HG03439 (cell line): ENCODE measurements around the gene PDAP1.
"Not testable (repeated sequence)": the region's sequence is repeated elsewhere in the genome, so short reads cannot be mapped to it uniquely, and the experiment has no call there.

Experiments
- ATAC-seq: cut with Tn5 transposase; IDR thresholded peaks from one replicate; pipeline ENCODE4 v1.9.1; 2021; ENCODE audit warnings: mild to moderate bottlenecking, moderate library complexity; ENCODE audit not compliant: unreplicated experiment

The PDAP1 gene

DNA sequence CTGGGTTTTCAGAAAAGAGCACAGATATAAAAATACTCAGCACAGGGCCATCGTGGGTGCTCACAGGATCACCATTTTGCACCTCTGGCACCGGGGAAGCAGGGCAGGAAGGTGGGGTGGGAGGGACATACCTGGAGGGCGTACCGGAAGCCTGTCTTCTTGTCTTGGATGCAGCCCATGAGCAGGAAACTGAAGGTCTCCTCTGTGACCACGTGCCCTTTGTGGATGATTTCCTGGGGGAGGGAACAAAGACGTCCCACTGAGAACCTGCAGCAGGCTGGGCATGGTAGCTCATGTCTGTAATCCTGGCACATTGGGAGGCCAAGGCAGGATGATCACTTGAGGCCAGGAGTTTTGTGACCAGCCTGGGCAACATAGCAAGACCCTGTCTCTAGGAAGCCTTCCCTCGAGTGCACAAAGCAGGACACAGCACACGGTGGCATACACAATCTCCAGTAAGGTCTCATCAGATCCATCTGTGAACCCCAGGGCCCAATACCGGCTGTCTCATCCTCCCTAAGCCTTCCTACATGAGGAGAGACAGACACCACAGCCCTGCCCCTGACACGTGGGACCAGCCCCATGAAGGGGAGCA lies 20.7 kb upstream of the PDAP1 start:
- no peak for ATAC-seq

DNA sequence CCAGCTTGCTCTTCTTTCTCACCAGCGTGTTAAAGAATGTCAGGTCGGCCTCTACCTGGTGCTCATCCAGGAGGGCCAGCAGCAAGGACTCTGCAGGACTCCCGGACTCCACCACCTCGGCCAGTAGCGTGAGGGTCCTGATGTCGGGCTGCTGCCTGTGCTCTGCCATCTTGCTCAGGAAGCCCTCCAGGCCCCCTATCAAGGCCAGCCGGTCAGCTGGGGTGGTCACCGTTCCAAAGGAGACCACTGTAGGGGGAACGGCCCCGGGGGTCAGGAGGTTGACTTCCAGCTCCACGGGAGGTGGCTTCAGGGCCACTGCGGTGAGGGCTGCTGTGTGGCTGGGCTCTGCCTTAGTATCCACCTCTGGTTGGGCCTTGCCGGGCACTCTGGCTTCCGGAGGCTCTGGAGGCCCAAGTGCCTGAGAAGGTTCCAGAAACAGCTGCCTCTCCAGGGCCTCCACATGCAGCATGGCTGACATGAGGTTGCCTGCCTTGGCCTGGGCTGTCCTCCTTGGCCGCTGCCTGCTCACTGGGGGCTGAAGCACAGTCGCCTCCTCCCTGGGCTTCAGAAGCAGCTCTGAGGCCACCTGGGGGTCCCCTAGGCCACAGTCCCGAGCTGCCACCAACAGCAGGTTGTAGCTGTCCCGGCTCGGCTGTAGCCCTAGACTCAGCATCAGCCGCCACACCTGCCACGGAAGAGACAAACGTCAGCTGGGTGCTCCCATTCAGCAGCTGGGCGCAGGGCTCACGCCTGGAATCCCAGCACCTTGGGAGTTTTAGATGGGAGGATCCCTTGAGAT lies 16.7 kb upstream of the PDAP1 start:
- no peak for ATAC-seq

DNA sequence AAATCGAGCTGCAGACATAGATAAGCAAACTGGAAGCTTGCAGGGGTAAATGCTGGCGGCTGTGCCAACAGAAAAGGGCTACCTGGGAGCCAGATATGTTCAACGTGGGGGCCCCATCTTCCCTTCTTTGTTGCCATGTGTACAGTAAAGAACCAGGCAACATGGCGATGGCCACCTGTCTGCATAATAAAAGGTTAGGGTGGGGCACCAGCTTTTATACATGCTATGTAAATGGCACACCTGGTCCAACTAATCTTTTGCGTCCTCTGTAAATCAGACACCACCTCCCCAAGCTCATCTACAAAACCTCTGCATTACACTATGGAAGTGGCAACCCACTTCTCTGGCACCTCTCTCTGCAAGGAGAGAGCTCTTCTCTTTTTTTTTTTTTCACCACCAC lies 14.2 kb upstream of the PDAP1 start:
- ATAC-seq, result no peak

DNA sequence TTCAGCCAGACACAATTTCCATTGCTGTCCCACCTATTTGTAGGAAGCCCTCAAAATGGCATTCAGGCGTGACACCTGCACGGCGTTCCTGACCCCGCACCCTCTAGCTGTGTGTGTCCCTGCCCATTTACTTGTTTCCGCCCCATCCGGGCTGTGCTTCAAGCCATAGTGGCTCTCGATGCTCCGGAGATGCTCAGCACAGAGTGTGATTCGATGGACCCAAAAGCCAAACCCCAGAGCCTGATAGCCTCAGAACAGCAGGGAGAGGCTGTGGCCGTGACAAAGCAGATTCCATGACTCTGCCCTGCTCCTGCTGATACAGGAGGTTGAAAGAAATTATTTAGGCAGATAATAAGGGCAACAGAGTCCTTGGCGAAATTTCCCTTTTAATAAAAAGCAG lies 13.8 kb upstream of the PDAP1 start:
- no peak for ATAC-seq

DNA sequence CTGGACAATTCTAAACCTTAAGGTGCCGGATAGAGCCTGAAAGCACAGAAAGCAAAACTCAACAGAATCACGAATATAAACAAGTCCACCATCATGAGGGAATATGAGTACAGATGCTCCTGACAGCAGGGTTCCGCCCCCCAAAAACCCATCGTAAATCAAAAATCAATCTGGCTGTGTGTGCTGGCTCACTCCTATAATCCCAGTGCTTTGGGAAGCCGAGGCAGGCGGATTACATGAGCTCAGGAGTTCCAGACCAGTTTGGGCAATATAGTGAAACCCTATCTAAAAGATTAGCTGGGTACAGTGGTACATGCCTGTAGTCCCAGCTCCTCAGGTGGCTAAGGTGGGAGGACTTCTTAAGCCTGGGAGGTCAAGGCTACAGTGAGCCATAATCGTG lies 12.6 kb upstream of the PDAP1 start:
- no peak for ATAC-seq

DNA sequence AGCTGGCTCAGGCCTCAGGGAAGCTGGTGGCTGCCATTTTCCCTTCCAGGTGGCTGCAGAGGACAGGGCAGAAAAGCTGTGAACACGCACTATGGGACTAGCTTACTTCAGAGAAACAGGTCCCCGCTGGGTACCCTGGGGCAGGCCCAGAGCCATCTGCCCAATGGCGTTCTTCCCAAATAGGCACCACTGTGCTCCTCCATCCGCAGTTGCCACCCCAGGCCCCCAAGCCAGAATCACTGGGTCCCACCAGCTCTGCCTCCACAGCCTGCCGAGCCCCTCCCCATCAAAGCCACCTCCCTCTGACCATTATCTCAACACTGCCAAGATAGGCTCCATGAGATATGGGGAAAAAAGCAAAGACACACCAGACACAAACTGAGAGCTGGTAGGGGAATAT lies 11.8 kb upstream of the PDAP1 start:
- ATAC-seq, result no peak

DNA sequence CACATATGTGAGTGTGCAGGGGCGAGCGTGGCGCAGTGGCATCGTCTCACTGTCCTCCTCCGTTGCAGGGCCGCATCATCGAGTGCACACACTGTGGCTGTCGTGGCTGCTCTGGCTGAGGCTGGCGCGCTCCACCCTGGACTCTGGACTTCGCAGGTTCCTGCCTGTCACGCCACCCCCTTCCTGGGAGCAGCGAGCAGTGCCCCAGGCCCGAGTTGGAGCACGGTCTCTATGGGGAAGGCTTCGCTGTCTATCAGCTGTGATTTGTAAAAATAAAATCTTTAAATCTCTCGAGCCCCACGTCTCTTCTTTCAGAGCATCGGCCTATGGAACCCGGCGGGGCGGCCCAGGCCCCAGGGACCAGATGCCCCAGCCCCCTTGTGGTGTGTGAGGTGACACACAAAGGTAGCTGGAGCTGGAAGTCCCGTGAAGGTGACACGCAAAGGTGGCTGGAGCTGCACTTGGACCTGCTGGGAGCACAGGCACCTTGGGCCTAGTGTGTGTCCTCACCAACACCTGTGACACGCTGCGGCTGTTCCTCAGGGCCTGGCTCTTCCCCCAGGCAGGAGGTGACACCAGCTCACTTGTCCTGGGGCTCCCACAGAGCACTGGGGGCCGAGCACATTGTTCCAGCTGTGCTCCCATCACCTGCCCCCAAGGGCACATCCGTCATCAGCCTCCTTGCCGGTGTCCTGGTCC lies 11.1 kb upstream of the PDAP1 start:
- ATAC-seq, result no peak

DNA sequence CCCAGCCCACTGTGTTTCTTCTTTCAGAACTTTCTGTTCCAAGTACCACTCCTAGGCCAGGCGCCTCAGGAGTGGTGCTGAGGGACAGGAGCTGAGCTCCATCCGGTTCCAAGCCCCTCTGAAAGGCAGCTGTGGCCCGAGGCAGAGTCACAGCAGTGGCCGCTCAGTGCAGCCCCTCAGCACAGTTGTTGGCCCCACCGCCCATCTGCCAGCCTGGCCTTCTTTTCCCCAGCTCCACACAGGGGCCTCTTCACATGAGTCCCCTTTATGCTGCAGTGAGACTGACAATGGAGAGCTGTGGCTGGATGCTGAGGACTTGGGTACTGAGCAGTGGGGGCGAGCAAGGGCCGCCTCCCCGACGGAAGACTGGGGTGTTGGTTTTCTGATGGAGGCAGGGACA lies 9.9 kb upstream of the PDAP1 start:
- no peak for ATAC-seq

DNA sequence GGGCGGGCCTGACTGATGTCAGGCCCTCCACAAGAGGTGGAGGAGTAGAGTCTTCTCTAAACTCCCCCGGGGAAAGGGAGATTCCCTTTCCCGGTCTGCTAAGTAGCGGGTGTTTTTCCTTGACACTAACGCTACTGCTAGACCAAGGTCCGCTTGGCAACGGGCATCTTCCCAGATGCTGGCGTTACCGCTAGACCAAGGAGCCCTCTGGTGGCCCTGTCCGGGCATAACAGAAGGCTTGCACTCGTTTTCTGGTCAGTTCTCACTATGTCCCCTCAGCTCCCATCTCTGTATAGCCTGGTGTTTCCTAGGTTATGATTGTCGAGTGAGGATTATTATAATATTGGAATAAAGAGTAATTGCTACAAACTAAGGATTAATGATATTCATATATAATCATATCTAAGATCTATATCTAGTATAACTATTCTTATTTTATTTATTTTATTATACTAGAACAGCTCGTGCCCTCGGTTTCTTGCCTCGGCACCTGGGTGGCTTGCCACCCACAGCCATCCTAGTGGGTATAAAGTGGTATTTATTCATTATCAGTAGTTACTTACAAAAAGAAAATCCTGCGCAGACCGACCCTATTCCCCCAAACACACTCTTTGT lies 7.2 kb upstream of the PDAP1 start:
- ATAC-seq, result not testable (repeated sequence)

DNA sequence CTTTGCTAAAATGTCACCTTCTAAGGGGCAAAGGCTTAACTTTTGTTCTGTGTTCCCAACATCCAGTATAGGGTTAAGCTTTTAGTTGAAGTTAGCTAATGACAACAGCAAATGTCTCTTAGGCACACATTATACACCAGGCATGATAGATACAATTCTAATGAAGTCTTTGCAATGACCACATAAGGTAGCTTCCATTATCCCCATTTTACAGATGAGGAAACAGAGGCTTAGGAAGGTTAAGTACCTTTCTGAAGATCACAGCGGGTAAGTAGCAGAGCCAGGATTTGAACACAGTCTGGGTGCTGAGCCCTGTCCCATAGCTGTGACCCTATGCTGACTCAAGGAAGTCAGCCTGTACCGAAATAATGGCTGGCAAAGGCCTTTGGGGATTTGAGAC lies 2.2 kb upstream of the PDAP1 start:
- no peak for ATAC-seq

DNA sequence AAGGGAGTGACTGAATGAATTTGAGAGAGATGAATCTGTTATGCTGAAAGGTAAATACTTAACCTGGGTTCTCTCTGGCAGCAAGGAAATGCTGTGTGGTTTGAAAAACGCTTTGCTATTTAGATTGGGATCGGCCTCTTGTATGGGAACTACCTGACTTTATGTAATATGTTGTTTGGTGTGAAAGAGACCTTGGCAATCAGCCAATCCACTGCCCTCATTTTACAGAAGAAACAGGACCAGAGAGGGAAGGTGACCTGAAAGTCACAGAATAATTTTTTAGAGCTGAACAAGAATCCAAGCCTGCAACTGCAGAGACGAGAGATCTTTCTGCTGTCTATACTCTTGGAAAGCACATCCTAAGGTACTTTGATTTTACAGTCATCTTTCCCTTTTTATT lies 1.4 kb upstream of the PDAP1 start:
- ATAC-seq, result no peak

DNA sequence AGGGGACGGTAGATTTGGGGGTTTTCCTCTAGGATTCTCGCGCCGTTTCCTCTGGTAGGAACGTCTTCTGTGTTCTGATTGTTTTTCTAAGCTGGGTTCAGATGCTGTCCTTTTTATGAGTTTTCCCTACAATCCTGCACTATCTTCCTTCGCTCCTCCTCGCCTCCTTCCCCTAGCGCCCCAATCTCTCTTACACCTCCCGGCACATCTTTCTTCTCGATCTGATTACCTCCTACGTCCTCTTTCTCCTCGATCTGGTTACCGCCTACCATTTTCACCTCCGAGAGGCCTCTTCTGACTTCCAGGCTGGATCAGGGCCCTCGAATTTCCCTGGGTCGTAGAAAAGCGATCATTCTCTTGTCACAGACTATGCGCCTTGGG lies 785 bp upstream of the PDAP1 start:
- peak; percentile 8 for ATAC-seq

DNA sequence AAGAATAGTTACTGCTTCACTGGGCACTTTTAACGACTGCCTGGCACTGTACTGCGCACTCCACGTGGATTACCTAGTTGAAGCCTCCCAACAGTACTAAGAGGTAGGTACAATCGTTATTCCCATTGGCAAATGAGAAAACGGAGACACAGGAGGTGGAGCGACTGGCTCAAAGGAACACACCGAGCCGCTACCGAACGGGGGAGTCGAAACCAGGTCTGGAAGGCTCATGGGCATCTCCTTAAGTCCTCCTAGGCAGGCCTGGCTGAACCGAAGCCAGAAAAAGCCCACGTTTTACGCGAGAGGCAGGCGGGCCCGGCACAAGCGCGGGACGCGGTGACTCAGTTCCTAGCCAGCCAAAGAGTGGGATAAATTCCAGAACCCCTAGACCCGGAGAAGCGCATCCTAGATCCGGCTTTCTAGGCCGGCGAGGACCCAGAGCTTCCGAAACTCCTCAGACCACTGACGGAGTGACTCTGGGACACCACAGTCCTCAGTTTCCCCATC lies 472 bp downstream of the PDAP1 start:
- ATAC-seq, result no peak

DNA sequence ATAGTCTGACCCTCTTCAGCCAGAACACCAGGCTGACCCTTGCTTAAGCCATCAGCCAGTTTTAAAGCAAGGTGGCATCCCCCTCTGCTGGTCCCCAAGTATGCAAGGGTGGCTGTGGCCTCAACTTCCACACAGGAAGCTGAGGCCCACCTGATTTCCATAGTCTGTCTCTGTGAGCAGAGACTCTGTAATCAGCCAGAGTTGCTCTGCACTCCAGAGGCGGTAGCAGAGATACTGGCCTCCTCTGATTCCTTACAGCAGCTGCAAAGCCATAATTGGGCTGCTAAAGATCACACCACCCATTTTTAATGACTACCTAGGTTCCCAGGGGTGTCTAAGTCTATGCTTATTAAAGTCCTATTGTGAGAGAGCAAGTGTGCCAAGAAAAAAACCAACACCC lies 1.8 kb downstream of the PDAP1 start:
- ATAC-seq, result no peak

DNA sequence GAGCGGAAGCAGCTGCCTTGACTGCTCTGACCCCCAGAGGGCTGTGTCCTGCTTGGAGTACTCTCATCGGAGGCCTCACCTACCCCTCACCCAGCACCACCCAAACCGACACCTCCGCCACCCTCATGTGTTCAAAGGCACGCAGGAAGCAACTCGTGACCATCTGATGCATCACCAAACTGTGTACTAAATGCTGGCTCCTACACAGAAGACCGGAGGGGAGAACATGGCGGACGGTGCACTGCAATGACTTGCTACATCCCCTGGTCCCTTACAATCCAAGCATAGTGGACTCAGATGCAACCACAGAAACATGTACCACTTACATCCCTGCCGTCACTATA lies 3.4 kb downstream of the PDAP1 start:
- no peak for ATAC-seq

DNA sequence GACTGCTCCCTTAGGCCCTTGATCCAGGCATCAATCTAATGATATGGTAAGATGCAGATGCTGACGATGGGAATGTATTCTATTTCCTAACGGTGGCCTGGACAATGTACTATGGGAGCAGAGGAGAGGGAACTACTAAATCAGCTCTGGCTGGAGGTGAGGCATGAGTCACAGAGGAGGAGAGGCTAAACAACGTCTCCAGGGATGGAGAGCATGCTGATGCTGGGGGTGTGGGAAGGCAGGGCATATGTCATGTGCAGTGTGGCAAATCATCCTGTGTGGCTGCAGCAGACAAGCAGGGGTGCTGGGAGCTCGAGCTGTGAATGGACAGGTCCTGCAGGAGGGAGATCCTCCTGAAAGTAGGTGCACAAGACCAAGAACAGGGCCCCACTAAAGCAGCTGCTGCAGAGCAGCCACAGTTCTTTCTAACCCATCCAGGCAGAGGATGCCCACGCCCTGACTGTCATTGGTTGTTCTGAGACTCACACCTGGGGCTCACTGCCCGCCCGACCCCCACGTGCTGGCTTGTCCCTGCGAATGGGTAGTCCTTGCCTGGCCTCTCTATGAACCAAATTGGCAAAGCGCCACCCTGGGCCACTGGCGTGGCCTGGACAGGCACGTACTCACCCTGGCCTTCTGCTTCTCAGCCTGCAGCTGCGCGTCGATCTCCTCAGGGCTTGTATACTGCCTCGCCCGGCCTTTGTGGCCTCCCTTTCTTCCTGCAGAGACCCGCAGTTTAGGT lies 4.0 kb downstream of the PDAP1 start:
- ATAC-seq, result no peak

DNA sequence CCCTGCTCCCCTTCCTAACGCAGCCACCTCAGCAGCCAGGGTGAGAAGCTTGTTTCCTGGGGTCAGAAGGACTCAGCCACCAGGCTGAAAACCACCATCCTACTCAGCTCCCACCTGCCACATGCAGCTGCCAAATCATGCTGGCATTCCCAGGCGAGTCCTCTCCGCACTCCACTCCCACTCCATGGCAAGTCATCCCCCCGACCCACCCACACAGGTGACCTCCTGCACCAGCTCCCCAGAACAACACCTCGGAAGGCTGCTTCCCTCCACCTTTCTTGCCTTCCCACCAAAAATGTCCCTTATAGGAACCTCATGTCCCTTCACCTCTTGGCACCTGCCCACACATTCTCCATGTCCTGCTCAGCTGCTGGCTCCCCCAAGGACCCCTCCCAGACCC lies 4.6 kb downstream of the PDAP1 start:
- ATAC-seq, result no peak

DNA sequence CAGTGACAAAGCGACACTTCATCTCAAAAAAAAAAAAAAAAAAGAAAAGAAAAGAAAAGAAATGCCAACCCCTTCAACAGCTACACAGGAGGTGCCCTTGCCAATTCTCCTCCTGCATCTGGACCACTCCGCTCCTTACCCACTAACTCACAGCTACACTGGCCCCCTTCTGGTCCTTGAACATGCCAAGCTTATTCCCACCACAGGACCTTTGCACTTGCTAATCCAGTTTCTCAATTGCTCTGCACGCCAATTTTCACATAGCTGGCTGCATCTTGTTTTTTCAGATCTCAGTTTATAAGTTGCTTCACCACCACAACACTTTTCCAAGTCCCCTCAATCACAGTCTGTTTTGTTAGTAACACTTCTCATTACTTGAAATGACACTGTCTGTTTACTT lies 5.5 kb downstream of the PDAP1 start:
- no peak for ATAC-seq

DNA sequence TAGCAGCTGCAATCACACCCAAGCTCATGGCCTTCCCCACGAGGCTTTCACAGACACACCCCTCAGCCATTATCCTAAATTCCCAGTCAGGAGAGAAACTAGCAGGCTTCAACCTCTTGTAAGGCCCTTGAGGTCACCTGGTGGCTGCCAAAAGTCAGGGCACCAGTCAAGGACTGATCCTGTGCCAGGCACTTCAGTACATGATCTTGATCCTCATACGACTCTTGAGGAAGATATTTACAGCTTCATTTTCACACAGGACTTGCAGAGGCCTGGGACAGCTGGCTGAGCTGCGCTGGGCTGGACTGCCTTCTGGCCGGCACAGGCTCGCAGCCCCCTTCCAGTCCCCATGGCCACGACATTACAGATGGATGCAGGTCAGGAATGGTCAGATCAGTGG lies 8.8 kb downstream of the PDAP1 start:
- ATAC-seq, result no peak

DNA sequence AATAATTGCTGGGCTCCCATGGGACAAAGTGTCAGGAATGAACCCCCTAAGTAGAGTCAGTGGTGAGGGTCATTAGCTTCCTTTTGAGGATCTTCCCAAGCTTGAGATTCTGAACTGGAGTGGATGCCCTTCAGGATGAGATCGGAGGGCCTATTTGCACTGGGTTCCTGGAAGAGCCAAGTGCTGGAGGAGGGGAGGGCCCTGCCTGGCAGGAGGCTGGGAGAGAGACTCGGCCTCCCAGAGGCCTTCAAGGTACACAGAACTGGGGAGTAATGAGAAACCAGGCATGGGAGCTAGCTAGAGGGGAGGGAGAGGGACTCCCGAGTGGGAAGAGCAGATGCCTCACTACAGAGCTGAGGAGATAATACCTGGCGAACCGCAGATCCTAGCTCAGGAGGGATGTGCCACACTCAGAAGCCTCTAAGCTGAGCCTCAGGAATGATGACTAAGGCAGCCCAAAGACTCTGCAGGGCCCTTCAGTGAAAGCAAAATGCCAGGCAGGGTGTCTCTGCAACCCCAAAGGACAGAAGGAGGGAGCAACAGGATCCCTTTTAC lies 9.4 kb downstream of the PDAP1 start:
- no peak for ATAC-seq
